Pons (tissue), 1 donor: ENCODE data around the gene DZIP1L.
A peak's percentile ranks its signal among the peaks of the same experiment; 100 is the strongest.

ENCODE experiments used
- DNase-seq: peaks from one replicate; pipeline ENCODE4 v3.0.0-alpha.2; 2016; ENCODE audit warnings: low spot score

Gene DZIP1L

GRCh38 chr3:138068046-138068445, 47.4 kb downstream of the DZIP1L start:
- DNase-seq: no peak

- DNase-seq: no peak
These were observed 48.4 kb downstream of the DZIP1L start for GRCh38 chr3:138066972-138067371.

GRCh38 chr3:138066383-138066782, 49.0 kb downstream of the DZIP1L start:
- no peak for DNase-seq

- no peak for DNase-seq
These were observed 49.5 kb downstream of the DZIP1L start for GRCh38 chr3:138065949-138066348.

GRCh38 chr3:138063416-138063815, 52.0 kb downstream of the DZIP1L start:
- DNase-seq: no peak

GRCh38 chr3:138062626-138063025, 52.8 kb downstream of the DZIP1L start:
- no peak for DNase-seq

- no peak for DNase-seq
These were observed 53.4 kb downstream of the DZIP1L start for GRCh38 chr3:138062037-138062436.

GRCh38 chr3:138060792-138061191, 54.6 kb downstream of the DZIP1L start:
- DNase-seq: no peak

- DNase-seq: no peak
These were observed 56.1 kb downstream of the DZIP1L start for GRCh38 chr3:138059261-138059660.

GRCh38 chr3:138057384-138057783, 58.0 kb downstream of the DZIP1L start:
- DNase-seq: no peak

- DNase-seq: no peak
These were observed 61.4 kb downstream of the DZIP1L start for GRCh38 chr3:138054057-138054456.

GRCh38 chr3:138051947-138052802, 63.2 kb downstream of the DZIP1L start:
- peak; percentile 14 for DNase-seq

- no peak for DNase-seq
These were observed 66.1 kb downstream of the DZIP1L start for GRCh38 chr3:138049157-138049919.

- no peak for DNase-seq
These were observed 67.7 kb downstream of the DZIP1L start for GRCh38 chr3:138047596-138048158.

GRCh38 chr3:138046955-138047354, 68.5 kb downstream of the DZIP1L start:
- no peak for DNase-seq

- DNase-seq: no peak
These were observed 69.3 kb downstream of the DZIP1L start for GRCh38 chr3:138046085-138046484.

- DNase-seq: no peak
These were observed 72.0 kb downstream of the DZIP1L start for GRCh38 chr3:138043266-138044029.

GRCh38 chr3:138042043-138042442, 73.4 kb downstream of the DZIP1L start:
- DNase-seq: no peak

GRCh38 chr3:138038725-138039462, 76.5 kb downstream of the DZIP1L start:
- DNase-seq: no peak

GRCh38 chr3:138036572-138036971, 78.8 kb downstream of the DZIP1L start:
- DNase-seq: no peak

GRCh38 chr3:138034918-138035317, 80.5 kb downstream of the DZIP1L start:
- DNase-seq: no peak
